Effector CD8-positive, alpha-beta T cell (primary cell): ENCODE data around the gene CCDC175.

ENCODE experiments used
- DNase-seq: peaks from one replicate; lab custom pipeline; 2025; lab: John Stamatoyannopoulos, UW

The CCDC175 gene

DNA sequence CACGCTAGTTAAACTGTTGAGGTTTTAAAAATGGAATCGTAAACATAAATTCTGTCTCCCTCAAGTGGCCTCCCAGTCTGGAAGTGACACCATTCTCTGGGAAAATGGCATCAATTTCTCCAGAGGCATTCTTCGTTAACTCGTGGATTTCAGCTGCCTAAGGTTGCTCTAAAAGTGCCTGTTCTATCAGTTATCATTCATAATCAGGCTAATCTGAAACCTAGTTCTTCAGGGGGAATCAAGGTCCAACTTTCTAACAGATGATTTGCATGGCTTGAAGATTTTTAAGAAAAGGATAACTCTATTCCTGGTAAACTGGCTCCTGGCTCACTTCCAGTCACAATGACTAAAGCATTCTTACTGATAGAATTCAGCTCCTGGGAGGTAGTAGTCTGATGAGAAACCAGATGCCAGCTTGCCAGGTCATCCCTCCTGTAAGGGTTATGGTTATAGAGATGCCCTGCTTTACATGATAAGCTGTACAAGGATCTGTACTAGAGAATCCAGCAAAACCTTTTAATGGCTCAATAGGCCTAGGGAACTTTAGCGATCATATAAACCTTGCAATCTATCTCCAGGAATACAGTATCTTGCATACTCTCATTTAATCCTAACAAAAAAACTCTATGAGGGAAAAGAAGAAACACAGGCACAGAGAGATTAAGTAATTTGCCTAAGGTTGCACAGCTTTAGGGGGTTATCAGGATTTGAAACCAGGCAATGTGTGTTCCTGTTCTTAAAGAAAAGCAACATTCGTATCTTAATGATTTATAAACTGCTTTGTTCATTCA is 93.9 kb downstream of the CCDC175 start:
- DNase-seq: no peak

- no peak for DNase-seq
Measured at GRCh38 chr14:59481871-59482540, 94.6 kb downstream of the CCDC175 start.

GRCh38 chr14:59481407-59481806 is 95.2 kb downstream of the CCDC175 start:
- DNase-seq: no peak

GRCh38 chr14:59480166-59480565 is 96.4 kb downstream of the CCDC175 start:
- no peak for DNase-seq

DNA sequence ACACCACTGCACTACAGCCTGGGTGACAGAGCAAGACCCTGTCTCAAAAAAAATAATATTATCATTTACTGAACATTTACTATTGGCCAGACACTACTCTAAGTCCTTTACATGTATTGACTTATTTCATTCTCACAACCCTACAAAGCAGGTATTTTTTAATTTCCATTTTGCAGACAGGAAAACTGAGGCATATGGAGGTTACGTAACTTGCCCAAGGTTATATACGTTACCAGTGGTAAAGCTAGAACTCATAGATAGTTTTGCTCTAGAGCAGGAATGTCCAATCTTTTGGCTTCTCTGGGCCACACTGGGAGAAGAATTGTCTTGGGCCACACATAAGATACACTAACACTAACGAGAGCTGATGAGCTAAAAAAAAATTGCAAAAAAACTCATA is 98.1 kb downstream of the CCDC175 start:
- no peak for DNase-seq

GRCh38 chr14:59475709-59476108 is 100.9 kb downstream of the CCDC175 start:
- DNase-seq: no peak

- DNase-seq: no peak
Measured at GRCh38 chr14:59474172-59474571, 102.4 kb downstream of the CCDC175 start.

- DNase-seq: no peak
Measured at GRCh38 chr14:59465316-59466135, 111.1 kb downstream of the CCDC175 start, which contains the start of gene GPR135. GPR135 (minus strand) TSS chr14:59465380; CDS start chr14:59465226, 154 bp downstream.

- DNase-seq: peak; percentile 23
Measured at GRCh38 chr14:59464486-59465315, 111.9 kb downstream of the CCDC175 start.

DNA sequence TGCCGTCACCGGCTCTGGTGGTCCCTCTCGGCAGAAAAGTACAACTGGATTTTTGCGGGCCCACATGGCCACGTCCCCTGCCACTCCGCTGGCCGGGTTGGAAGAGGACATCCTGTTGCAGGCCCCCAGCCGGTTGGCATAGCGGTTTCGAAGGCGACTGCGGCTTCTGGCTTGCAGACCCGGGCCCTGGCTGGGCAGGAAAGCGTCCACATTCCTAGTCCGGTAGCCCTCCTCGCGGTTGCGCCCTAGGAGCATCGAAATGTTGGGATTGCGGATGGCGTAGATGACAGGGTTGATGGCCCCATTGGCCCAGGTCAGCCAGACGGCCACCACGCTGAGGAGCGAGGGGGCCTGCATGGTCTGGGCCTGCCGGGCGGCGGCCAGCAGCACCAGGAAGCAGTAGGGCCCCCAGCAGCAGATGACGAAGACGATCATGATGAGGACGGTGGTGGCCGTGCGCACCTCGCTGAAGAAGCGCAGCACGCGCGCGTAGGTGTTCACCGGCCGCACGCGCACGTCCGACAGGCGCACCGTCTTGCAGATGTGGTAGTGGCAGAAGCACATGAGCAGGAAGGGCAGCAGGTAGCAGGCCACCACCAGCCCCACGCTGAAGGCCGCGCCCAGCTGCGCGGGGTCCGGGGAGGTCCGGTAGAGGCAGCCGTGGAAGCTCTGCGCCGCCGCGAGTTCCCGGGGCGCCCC is 112.7 kb downstream of the CCDC175 start:
- no peak for DNase-seq

DNA sequence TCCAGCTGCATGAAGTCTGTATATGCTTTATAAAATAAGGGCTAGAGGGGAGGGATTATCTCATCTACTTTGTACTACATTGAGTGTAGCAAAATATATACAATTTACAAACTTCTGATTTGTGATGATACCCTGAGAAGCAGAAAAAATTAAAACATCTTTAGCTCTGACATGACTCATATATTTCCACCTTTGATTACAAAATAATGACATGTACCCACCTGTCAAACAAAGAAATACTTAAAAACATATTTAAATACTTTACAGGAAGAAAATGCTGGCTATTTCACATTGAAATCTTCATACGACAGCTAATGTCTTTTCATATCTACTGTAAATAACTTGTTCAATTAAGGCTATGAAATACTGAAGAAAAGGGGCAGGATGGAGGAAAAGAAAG is 114.7 kb downstream of the CCDC175 start:
- no peak for DNase-seq

- no peak for DNase-seq
Measured at GRCh38 chr14:59460378-59460777, 116.2 kb downstream of the CCDC175 start.

DNA sequence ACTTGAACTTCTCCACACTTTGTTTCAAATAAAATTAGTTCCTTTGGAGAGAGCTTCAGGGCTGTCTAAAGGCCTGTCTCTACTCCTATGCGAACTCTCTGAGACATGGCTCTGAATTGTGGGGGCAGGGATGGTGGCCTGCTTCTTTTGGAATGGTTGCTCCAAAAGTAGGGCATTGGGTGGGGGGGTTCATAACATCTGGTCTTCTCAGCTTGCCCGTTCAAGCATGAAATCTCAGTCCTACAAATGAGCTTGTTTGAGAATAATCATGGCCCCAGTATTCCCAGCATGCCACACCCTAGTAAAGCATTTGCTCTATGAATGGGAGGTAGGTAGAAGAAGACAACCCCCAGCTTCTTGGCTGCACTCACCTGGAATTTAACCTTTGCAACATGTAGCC is 118.1 kb downstream of the CCDC175 start:
- no peak for DNase-seq

DNA sequence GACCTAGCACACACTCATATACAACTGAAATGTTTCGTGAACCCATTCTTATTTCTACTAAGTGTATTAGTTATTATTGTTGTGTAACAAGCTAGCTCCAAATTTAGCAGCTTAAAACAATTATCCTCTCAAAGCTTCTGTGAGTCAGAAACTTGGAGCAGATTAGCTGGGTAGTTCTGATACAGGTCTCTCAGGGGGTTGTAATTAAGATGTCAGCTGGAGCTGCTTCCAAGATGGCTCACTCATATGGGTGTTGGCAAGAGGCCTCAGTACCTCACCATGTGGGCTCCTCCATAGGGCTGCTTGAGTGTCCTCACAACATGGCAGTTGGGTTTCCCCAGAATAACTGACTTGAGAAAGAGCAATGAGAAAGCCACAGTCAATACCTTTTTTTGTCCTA is 121.2 kb downstream of the CCDC175 start:
- DNase-seq: no peak
